Ovary (tissue), 9 donors: ENCODE results near the gene COX4I1. TPM values are rescaled to one million over a fixed set of nuclear protein-coding genes. Genes with fewer than 3 reads are reported as not detected.
A peak's percentile ranks its signal among the peaks of the same experiment; 100 is the strongest.
"Not testable (repeated sequence)": the region's sequence is repeated elsewhere in the genome, so short reads cannot be mapped to it uniquely, and the experiment has no call there.

Experiments
- DNase-seq, 5 donors: peaks; one replicate each; pipeline ENCODE4 v3.0.0-alpha.2; 2019 to 2020
- H3K27ac ChIP-seq, 2 donors: fragments of 200-600 bp; one replicate each; pipeline versions ENCODE4 v1.5.1 to v1.8.0; 2019 to 2022
- H3K27me3 ChIP-seq: fragments of 200-600 bp; one replicate; pipeline ENCODE4 v1.8.0; 2022
- H3K36me3 ChIP-seq: fragments of 200-600 bp; sonication (generic); one replicate; pipeline ENCODE4 v1.5.1; 2019
- H3K4me1 ChIP-seq: one replicate; pipeline ENCODE4 v1.8.1; 2013; ENCODE audit warnings: mild to moderate bottlenecking, moderate library complexity; ENCODE audit not compliant: insufficient read depth
- H3K4me3 ChIP-seq: fragments of 200-600 bp; sonication (generic); one replicate; pipeline ENCODE4 v1.5.1; 2017
- H3K9me3 ChIP-seq, 2 donors: fragments of 200-600 bp in 1 of 2; sonication (generic) in 1 of 2; one replicate each; pipeline versions ENCODE4 v1.5.1 to v1.8.1; 2013 to 2019; ENCODE audit warnings: mild to moderate bottlenecking in 1 of 2, moderate library complexity in 1 of 2
- CTCF ChIP-seq, 3 donors: fragments of 450-650 bp in 2 of 3; fragments of 200-600 bp in 1 of 3; IDR thresholded peaks; one replicate each; pipeline versions ENCODE4 v1.5.1 to v1.8.0; 2016 to 2022; ENCODE audit warnings: antibody characterized with exemption in 3 of 3, mild to moderate bottlenecking in 1 of 3
- EP300 ChIP-seq: sonication (generic); formaldehyde crosslinking; IDR thresholded peaks from one replicate; pipeline ENCODE4 v1.6.1; 2017; ENCODE audit warnings: antibody characterized with exemption
- POLR2A ChIP-seq: fragments of 450-650 bp; IDR thresholded peaks from one replicate; pipeline ENCODE4 v1.6.1; 2017; ENCODE audit warnings: antibody characterized with exemption, mild to moderate bottlenecking, moderate library complexity
- WGBS, 3 donors: extraction: QIAGEN DNeasy Blood & Tissue Kit in 1 of 3; methylation state at CpG; one replicate each; pipeline versions ENCODE4 v1.1.5 to v1.1.7; 2013 to 2017; 5-methylcytosine and 5-hydroxymethylcytosine counted together
- intact Hi-C, 4 donors: fragments of 100-400 bp; cut with DNase I; formaldehyde crosslinking; loops; one replicate each; pipeline versions ENCODE4 v1.11.0 to v1.15.1; 2022 to 2023
- polyA plus RNA-seq, 2 donors: library from polyadenylated mRNA; stranded (reverse); fragments of 200-250 nt in 1 of 2; fragments of 350-450 nt in 1 of 2; fragmentation: Illumina TruSeq in 1 of 2; extraction: RNeasy Lipid Tissue Mini Kit (QIAGEN cat#74804) in 1 of 2; gene quantifications; one replicate each; pipeline ENCODE4 v1.2.3, GENCODE V29; 2013 to 2014
- total RNA-seq, 7 donors: library from RNA; depleted of rRNA in 2 of 7; stranded (reverse); fragments of >200 nt in 2 of 7; fragmentation: NEBNext Ultra II Directional in 3 of 7; extraction: Animal tissue kit (Norgen Biotek cat#: 25700) in 3 of 7; gene quantifications; one replicate each; pipeline versions ENCODE4 v1.1.0 to v1.2.4, GENCODE V29; 2016 to 2023
- donor health status: DM: no; HTN: no; CAD: no; lungs with moderate emphysema.
- donor health status: DM: no; HTN: no; CAD: no.
- donor health status: Bipolar disorder and iron deficiency.
- donor health status: DM: yes; HTN: yes; CAD: no.
- donor health status: DM: no; HTN: no; CAD: no.
- donor health status: DM: yes; HTN: yes; CAD: no.

COX4I1 gene
- total and polyA plus RNA-seq, 9 donors: 378 to 750 (median 471) TPM

- DNase-seq: peak in 1 of 5 donors; percentile 16
- no peak overlapping the region for H3K27ac ChIP-seq
- intact Hi-C loops: no loop called here
- H3K27me3 ChIP-seq: no peaks in the 10 kb centered on the region
- WGBS, 3 donors: 86 to 90% (median 87%) methylated on average over 14 of the region's 14 CpGs
- H3K4me3 ChIP-seq: no peak overlapping the region
- H3K36me3 ChIP-seq: no peaks in the 10 kb centered on the region
- no peaks in the 10 kb centered on the region for H3K9me3 ChIP-seq
- TF ChIP-seq EP300: no peak
- TF ChIP-seq CTCF (IDR thresholded peaks at IDR 0.05): no peak
- TF ChIP-seq POLR2A: no peak
- no peaks in the 10 kb centered on the region for H3K4me1 ChIP-seq
Measured at GRCh38 chr16:85816159-85816558, 16.7 kb downstream of the COX4I1 start.

GRCh38 chr16:85817195-85817594, 17.7 kb downstream of the COX4I1 start:
- intact Hi-C loops: not testable (repeated sequence)
- 77 to 79% (median 78%) methylated on average over 6 of the region's 6 CpGs for WGBS, 3 donors

GRCh38 chr16:85819245-85819644, 19.8 kb downstream of the COX4I1 start:
- TF ChIP-seq EP300: no peak
- no peak for TF ChIP-seq CTCF (IDR thresholded peaks at IDR 0.05)
- TF ChIP-seq POLR2A: no peak
- peak; percentile 23 to 64 (median 48) for DNase-seq
- Histone ChIP-seq H3K36me3 (no peaks in the 10 kb centered on the region), H3K4me3 (no peak overlapping the region), H3K27me3 (no peaks in the 10 kb centered on the region), H3K9me3 (no peaks in the 10 kb centered on the region), H3K4me1 (no peaks in the 10 kb centered on the region), H3K27ac (no peak overlapping the region)
- intact Hi-C loops: no loop called here
- 2 to 3% (median 2%) methylated on average over 10 of the region's 10 CpGs for WGBS, 3 donors

More at GRCh38 chr16:85817195-85817594, 17.7 kb downstream of the COX4I1 start:
- H3K27me3 ChIP-seq, H3K4me3 ChIP-seq, H3K4me1 ChIP-seq, H3K36me3 ChIP-seq, DNase-seq, H3K27ac ChIP-seq, H3K9me3 ChIP-seq: not testable (repeated sequence)

GRCh38 chr16:85819771-85820170, 20.3 kb downstream of the COX4I1 start:
- H3K27me3 ChIP-seq: no peaks in the 10 kb centered on the region
- intact Hi-C loops: loop anchor here (2.0 to 10.0 kb wide), 8 partner anchors 105 to 705 kb away; partner anchors contain the start of gene FOXF1 (in 1 of the 4)
- no peak overlapping the region for H3K4me3 ChIP-seq
- no peak for TF ChIP-seq EP300
- no peak for TF ChIP-seq POLR2A
- no peak for TF ChIP-seq CTCF (IDR thresholded peaks at IDR 0.05)
- no peaks in the 10 kb centered on the region for H3K36me3 ChIP-seq
- H3K4me1 ChIP-seq: no peaks in the 10 kb centered on the region
- no peak overlapping the region for H3K27ac ChIP-seq
- H3K9me3 ChIP-seq: no peaks in the 10 kb centered on the region
- whole genome bisulfite sequencing, 3 donors: 56 to 64% (median 63%) methylated on average over 6 of the region's 6 CpGs
- DNase-seq: no peak

- no peaks in the 10 kb centered on the region for H3K9me3 ChIP-seq
- no peaks in the 10 kb centered on the region for H3K4me1 ChIP-seq
- H3K36me3 ChIP-seq: no peaks in the 10 kb centered on the region
- H3K27me3 ChIP-seq: no peaks in the 10 kb centered on the region
- no peak overlapping the region for H3K27ac ChIP-seq
- intact Hi-C loops: loop anchor here (1.0 to 10.0 kb wide), 9 partner anchors 104 to 704 kb away; partner anchors contain the start of gene FOXF1 (in 1 of the 4)
- no peak overlapping the region for H3K4me3 ChIP-seq
- WGBS, 3 donors: 57 to 64% (median 59%) methylated on average over 22 of the region's 22 CpGs
- TF ChIP-seq EP300 (no peak), CTCF (IDR thresholded peaks at IDR 0.05) (no peak), POLR2A (no peak)
- no peak for DNase-seq
Measured at GRCh38 chr16:85820604-85821372, 21.3 kb downstream of the COX4I1 start.
